GM12872 (cell line): Measurements from ENCODE around the gene PTPRF.

Experiments used
- TF ChIP-seq, protein P1 (sequence below): IDR thresholded peaks from 3 replicates; pipeline ENCODE4 v1.5.1; 2011; ENCODE audit warnings: low read depth, mild to moderate bottlenecking, low read length, moderate library complexity; ENCODE audit not compliant: insufficient read depth

PTPRF gene

GRCh38 chr1:43493661-43494450, 36.8 kb upstream of the PTPRF start:
- TF ChIP-seq, protein P1, sequence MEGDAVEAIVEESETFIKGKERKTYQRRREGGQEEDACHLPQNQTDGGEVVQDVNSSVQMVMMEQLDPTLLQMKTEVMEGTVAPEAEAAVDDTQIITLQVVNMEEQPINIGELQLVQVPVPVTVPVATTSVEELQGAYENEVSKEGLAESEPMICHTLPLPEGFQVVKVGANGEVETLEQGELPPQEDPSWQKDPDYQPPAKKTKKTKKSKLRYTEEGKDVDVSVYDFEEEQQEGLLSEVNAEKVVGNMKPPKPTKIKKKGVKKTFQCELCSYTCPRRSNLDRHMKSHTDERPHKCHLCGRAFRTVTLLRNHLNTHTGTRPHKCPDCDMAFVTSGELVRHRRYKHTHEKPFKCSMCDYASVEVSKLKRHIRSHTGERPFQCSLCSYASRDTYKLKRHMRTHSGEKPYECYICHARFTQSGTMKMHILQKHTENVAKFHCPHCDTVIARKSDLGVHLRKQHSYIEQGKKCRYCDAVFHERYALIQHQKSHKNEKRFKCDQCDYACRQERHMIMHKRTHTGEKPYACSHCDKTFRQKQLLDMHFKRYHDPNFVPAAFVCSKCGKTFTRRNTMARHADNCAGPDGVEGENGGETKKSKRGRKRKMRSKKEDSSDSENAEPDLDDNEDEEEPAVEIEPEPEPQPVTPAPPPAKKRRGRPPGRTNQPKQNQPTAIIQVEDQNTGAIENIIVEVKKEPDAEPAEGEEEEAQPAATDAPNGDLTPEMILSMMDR, result no peak

- TF ChIP-seq, protein P1, result no peak
These were observed 35.5 kb upstream of the PTPRF start for GRCh38 chr1:43495204-43495603.

GRCh38 chr1:43499898-43500297, 30.8 kb upstream of the PTPRF start:
- TF ChIP-seq, protein P1, result no peak

DNA sequence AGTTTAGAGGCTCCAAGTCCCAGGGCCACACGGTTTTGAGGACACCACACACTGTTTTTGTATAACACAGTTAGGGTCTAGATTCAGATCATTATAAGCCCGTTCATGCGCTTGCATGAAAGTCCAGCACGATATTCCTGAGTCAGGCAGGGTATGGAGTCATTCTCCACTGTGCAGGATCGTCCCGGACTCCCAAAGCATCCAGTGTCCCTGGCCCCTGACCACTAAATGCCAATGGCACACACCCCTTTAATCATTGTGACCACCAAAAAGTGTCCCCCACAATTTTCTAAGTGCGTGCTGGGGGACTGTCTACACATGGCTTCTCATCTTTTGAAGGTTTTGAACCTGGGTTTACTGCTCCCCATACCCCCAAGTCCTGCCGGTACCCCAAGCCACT, 27.1 kb upstream of the PTPRF start:
- TF ChIP-seq, protein P1, result no peak

DNA sequence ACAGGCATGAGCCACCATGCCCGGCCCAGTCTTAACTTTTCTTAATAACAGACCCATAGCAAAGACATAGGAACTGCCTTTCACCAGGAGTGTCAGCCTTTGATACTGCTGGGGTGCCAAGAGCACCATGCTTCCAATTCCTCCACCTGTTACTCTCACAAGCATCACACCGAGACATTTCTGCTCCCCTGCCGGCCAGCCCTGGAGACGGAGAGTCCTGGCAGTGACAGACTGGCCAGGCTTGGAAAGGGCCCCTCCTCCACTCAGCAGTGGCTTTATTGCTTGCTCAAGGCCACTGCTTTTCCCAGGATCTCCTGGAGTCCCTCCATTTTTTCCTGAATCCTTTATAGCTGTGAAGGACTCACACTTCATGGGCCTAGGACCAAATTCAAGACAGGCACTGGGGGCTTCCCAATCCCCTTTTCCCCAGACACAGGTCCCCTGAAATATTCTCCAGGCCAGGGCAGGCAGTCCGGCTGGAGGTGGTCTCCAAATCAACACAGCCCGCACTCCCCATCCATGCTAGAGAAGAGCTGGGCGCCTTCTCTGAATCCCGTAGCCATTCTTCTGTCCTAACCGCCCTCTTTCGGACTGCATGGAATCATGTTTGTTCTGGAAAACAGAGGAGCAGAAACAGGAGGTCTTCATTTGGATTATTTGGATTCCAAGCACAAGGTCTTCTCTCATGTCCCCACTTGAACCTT, 25.5 kb upstream of the PTPRF start:
- TF ChIP-seq, protein P1, result no peak

GRCh38 chr1:43506233-43506632, 24.4 kb upstream of the PTPRF start:
- TF ChIP-seq, protein P1, result no peak
